Renal cortex interstitium (tissue), 11 donors: ENCODE measurements around the gene NEK8. TPM values are rescaled to one million over a fixed set of nuclear protein-coding genes. Genes with fewer than 3 reads are reported as not detected.
"Not testable (repeated sequence)": the region's sequence is repeated elsewhere in the genome, so short reads cannot be mapped to it uniquely, and the experiment has no call there.

Experiments used
- DNase-seq, 11 donors: peaks; one replicate each; pipeline ENCODE4 v3.0.0-alpha.2; 2013; ENCODE audit warnings: low read depth in 9 of 11, low spot score in 4 of 11; ENCODE audit errors: extremely low read depth in 1 of 11
- polyA plus RNA-seq, 3 donors: library from polyadenylated mRNA; unstranded; fragments of 120-200 nt; gene quantifications; one replicate each; pipeline ENCODE4 v1.2.1, GENCODE V29; 2013; ENCODE audit not compliant: insufficient read length in 3 of 3

Gene NEK8
- polyA plus RNA-seq, 3 donors = 8.3 to 14.5 (median 8.4) TPM

GRCh38 chr17:28750178-28751047 lies 21.8 kb downstream of the NEK8 start:
- peak in 8 of 11 donors; percentile 78 to 91 (median 86) for DNase-seq

GRCh38 chr17:28751600-28752366 lies 23.2 kb downstream of the NEK8 start:
- no peak for DNase-seq

GRCh38 chr17:28755486-28755885 lies 26.9 kb downstream of the NEK8 start:
- DNase-seq = no peak

GRCh38 chr17:28756049-28756804 lies 27.6 kb downstream of the NEK8 start:
- DNase-seq = no peak

GRCh38 chr17:28758411-28759121 lies 30.0 kb downstream of the NEK8 start:
- DNase-seq = no peak

GRCh38 chr17:28759256-28759865 lies 30.8 kb downstream of the NEK8 start:
- DNase-seq = no peak

GRCh38 chr17:28760601-28761562 lies 32.3 kb downstream of the NEK8 start:
- DNase-seq = no peak

- DNase-seq = no peak
Measured at GRCh38 chr17:28763137-28763799, 34.7 kb downstream of the NEK8 start.

- peak in 5 of 11 donors; percentile 36 to 58 (median 53) for DNase-seq
Measured at GRCh38 chr17:28763804-28764266, 35.2 kb downstream of the NEK8 start.

GRCh38 chr17:28765038-28765437 lies 36.5 kb downstream of the NEK8 start:
- DNase-seq = no peak

- DNase-seq = no peak
Measured at GRCh38 chr17:28773736-28774135, 45.1 kb downstream of the NEK8 start.

GRCh38 chr17:28774206-28774605 lies 45.6 kb downstream of the NEK8 start:
- DNase-seq = no peak

- DNase-seq = no peak
Measured at GRCh38 chr17:28777178-28777577, 48.6 kb downstream of the NEK8 start.

- not testable (repeated sequence) for DNase-seq
Measured at GRCh38 chr17:28779601-28780000, 51.0 kb downstream of the NEK8 start.

- no peak for DNase-seq
Measured at GRCh38 chr17:28783161-28783560, 54.6 kb downstream of the NEK8 start.

GRCh38 chr17:28788100-28788499 lies 59.5 kb downstream of the NEK8 start:
- DNase-seq = no peak
